Endothelial cell (in vitro differentiated cells): ENCODE results near the gene TTC38. TPM values are rescaled to one million over a fixed set of nuclear protein-coding genes. Genes with fewer than 3 reads are reported as not detected.

ENCODE experiments used
- DNase-seq: peaks from one replicate; pipeline ENCODE4 v3.0.0; 2021; ENCODE audit warnings: low spot score
- H3K27ac Mint-ChIP-seq: one replicate; pipeline ENCODE4 v1.8.0; 2021; ENCODE audit warnings: mixed read lengths, inconsistent platforms; ENCODE audit not compliant: unreplicated experiment
- H3K27me3 Mint-ChIP-seq: one replicate; pipeline ENCODE4 v1.8.0; 2021; ENCODE audit warnings: mild to moderate bottlenecking, moderate library complexity, mixed read lengths, inconsistent platforms; ENCODE audit not compliant: unreplicated experiment
- H3K36me3 Mint-ChIP-seq: one replicate; pipeline ENCODE4 v1.8.0; 2021; ENCODE audit warnings: mild to moderate bottlenecking, low read depth, mixed read lengths, inconsistent platforms; ENCODE audit not compliant: unreplicated experiment
- H3K4me1 Mint-ChIP-seq: one replicate; pipeline ENCODE4 v1.8.0; 2021; ENCODE audit warnings: mild to moderate bottlenecking, mixed read lengths, inconsistent platforms; ENCODE audit not compliant: unreplicated experiment
- H3K4me3 Mint-ChIP-seq: one replicate; pipeline ENCODE4 v1.8.0; 2021; ENCODE audit warnings: mild to moderate bottlenecking, mixed read lengths, inconsistent platforms; ENCODE audit not compliant: unreplicated experiment
- H3K9me3 Mint-ChIP-seq: one replicate; pipeline ENCODE4 v1.8.0; 2021; ENCODE audit warnings: mixed read lengths, inconsistent platforms; ENCODE audit not compliant: unreplicated experiment
- CTCF ChIP-seq: fragments of 200-600 bp; sonication (generic); IDR thresholded peaks from one replicate; pipeline ENCODE4 v1.5.0; 2021; ENCODE audit warnings: antibody characterized with exemption; ENCODE audit not compliant: unreplicated experiment
- total RNA-seq: library from RNA; stranded (reverse); fragmentation: NEBNext Ultra II Directional; extraction: Animal tissue kit (Norgen Biotek cat#: 25700); gene quantifications from one replicate; pipeline ENCODE4 v1.2.1, GENCODE V29; 2021; ENCODE audit not compliant: unreplicated experiment

Gene TTC38
- total RNA-seq, 1 donor from 2014 or later = 24.6 TPM

GRCh38 chr22:46269564-46269963 is 1.8 kb downstream of the TTC38 start:
- Mint-ChIP-seq H3K36me3 (peaks cover 13% of the 10 kb centered on the region), H3K4me1 (peaks cover 13% of the 10 kb centered on the region), H3K27me3 (peaks cover 6% of the 10 kb centered on the region), H3K4me3 (peak overlapping the region; percentile 82), H3K9me3 (peaks cover 8% of the 10 kb centered on the region), H3K27ac (no peak overlapping the region)
- TF ChIP-seq CTCF = no peak
- DNase-seq = no peak

- no peak for DNase-seq
- peaks cover 6% of the 10 kb centered on the region for H3K27me3 Mint-ChIP-seq
- H3K27ac Mint-ChIP-seq = no peak overlapping the region
- peaks cover 12% of the 10 kb centered on the region for H3K4me1 Mint-ChIP-seq
- no peak for TF ChIP-seq CTCF
- no peak overlapping the region for H3K4me3 Mint-ChIP-seq
- no peaks in the 10 kb centered on the region for H3K9me3 Mint-ChIP-seq
- H3K36me3 Mint-ChIP-seq = peaks cover 25% of the 10 kb centered on the region
Observed at GRCh38 chr22:46272196-46272595, 4.4 kb downstream of the TTC38 start.

GRCh38 chr22:46272762-46273431 is 5.1 kb downstream of the TTC38 start:
- H3K4me3 Mint-ChIP-seq = no peak overlapping the region
- H3K27ac Mint-ChIP-seq = no peak overlapping the region
- no peaks in the 10 kb centered on the region for H3K9me3 Mint-ChIP-seq
- DNase-seq = no peak
- peaks cover 3% of the 10 kb centered on the region for H3K27me3 Mint-ChIP-seq
- TF ChIP-seq CTCF = no peak
- peaks cover 27% of the 10 kb centered on the region for H3K36me3 Mint-ChIP-seq
- H3K4me1 Mint-ChIP-seq = peaks cover 9% of the 10 kb centered on the region

GRCh38 chr22:46273432-46274148 is 5.8 kb downstream of the TTC38 start:
- H3K27me3 Mint-ChIP-seq = peaks cover 3% of the 10 kb centered on the region
- H3K27ac Mint-ChIP-seq = no peak overlapping the region

More at GRCh38 chr22:46273432-46274148, 5.8 kb downstream of the TTC38 start:
- Mint-ChIP-seq H3K4me1 (peaks cover 6% of the 10 kb centered on the region), H3K4me3 (no peak overlapping the region), H3K9me3 (no peaks in the 10 kb centered on the region), H3K36me3 (peaks cover 33% of the 10 kb centered on the region)
- DNase-seq = no peak
- TF ChIP-seq CTCF = no peak
